A172 (cell line): ENCODE results near the gene DPY19L1. TPM values are rescaled to one million over a fixed set of nuclear protein-coding genes. Genes with fewer than 3 reads are reported as not detected.
A peak's percentile ranks its signal among the peaks of the same experiment; 100 is the strongest.
"Not testable (repeated sequence)": the region's sequence is repeated elsewhere in the genome, so short reads cannot be mapped to it uniquely, and the experiment has no call there.

Experiments
- DNase-seq: peaks from one replicate; pipeline ENCODE4 v3.0.0-alpha.2; 2015; ENCODE audit warnings: low spot score
- total RNA-seq: library from RNA; depleted of rRNA; stranded (reverse); fragments of >200 nt; shearing (Covaris generic); gene quantifications from 2 replicates; pipeline ENCODE4 v1.2.3, GENCODE V29; 2014

DPY19L1 gene
- total RNA-seq, 1 experiment from 2014 or later: 75.3 TPM

GRCh38 chr7:35035511-35035961 is 1.7 kb downstream of the DPY19L1 start:
- peak; percentile 71 for DNase-seq

DNA sequence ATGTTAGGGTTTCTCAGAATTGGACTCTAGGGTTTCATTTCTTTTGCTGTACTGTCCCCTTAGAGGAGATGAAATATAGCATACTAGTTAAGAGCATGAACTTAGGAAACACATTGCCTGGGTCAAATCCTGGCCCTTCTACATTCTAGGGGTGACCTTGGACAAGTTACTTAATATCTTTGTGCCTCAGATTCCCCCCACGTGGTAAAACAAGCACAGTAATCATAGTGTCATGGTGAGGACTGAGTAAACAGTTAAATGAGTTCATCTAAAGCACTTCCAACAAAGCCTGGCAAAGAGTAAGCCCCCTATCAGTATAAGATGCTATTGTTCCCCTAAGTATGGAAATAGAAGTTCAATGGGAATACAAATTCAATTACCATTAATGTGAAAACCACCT is 5.1 kb downstream of the DPY19L1 start:
- DNase-seq: no peak

GRCh38 chr7:35030848-35031247 is 6.4 kb downstream of the DPY19L1 start:
- DNase-seq: no peak

DNA sequence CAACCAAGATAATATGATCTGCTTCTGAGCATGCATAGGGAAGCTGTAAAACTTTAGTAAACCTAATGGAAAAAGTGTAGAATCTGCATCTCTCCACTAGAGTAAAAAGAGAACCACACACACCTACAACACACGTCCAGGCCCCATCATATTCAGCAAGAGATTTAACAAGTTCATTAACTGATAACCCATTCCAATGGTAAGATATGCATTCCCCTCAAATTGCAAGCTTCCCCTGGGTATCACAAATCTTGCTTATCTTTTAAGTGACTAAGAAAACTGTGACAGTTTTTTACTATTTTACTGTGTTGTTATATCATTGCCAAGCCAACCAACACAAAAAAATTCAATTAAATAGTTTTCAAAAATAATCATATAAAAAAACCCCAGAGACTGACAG is 8.0 kb downstream of the DPY19L1 start:
- no peak for DNase-seq

GRCh38 chr7:35026150-35026549 is 11.1 kb downstream of the DPY19L1 start:
- no peak for DNase-seq

DNA sequence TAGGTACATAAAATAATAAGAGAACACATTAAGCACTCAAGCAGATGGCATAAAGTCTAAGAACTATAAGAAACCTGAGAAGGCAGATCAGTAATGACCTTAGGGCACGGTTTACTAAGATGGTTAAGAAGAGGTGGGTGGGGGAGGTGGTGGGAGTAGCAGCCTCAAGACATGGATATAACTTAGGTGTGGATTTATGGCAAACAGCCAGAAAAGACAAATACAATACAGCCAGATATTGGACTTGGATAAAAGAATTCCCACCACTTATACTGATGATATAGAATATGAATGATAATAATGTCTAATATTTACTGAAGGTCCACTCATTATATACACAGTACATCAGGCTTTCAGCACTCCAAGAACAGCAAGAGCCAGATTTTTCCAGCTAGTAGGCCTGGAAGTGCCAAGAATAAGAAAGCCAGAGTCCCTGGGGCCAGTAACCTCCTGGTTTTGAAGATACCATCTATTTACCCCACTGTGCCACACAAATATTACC is 11.9 kb downstream of the DPY19L1 start:
- DNase-seq: no peak

DNA sequence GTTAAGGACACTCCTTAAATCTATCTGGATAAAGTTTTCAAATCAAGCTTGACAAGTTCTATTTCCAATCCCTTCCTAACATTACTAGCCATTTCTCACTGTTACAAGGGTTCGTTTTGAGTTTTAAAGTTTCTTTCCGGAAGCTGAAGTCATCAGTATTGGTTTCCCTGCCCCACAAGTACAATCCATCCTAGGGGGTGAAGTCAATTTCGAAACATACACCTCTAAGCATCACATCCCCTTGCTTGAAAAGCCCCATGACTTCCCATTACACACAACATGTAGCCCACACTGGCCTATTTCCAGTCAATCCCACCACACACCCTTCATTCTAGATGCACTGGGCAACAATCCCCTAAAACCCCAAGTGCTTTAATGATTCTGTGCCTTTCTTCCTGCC is 13.0 kb downstream of the DPY19L1 start:
- DNase-seq: no peak

DNA sequence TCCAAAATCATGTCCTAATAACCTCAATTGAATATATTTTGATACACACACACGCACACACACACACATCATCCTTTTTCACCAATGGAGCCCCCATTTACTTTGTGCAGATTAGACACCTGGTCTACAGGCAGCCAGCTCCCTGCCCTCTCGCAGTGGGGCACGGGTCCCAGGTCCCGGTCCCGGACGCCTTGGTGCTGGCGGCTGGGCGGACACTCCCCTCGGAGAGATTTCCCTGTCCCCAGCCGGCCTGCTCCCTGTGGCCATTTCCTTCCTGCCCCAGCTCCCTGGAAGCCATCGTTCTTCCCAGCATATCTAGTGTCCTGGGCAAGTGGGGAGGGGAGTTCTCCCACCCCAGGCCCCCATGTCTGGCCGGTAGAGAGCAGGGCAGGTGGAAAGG is 14.6 kb downstream of the DPY19L1 start:
- DNase-seq: no peak

DNA sequence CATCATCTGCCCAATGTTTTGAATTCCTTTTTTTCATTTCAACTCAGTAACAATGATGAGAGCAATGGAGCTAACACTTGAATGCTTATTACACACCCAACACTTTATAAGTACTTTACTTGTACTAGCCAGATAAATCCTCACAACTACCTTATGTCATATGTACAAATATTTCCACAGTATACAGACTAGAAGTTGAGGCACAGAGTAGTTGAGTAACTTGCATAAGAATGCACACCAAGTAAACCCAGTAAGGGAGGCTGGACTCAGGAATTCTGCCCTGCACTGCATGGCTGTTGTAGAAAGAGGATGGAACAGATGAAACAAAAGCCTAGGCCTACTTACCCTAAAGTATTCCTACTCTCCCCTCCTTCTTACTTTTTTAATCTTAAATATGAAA is 15.8 kb downstream of the DPY19L1 start:
- DNase-seq: no peak

- DNase-seq: no peak
Observed at GRCh38 chr7:35019801-35020200, 17.5 kb downstream of the DPY19L1 start.

DNA sequence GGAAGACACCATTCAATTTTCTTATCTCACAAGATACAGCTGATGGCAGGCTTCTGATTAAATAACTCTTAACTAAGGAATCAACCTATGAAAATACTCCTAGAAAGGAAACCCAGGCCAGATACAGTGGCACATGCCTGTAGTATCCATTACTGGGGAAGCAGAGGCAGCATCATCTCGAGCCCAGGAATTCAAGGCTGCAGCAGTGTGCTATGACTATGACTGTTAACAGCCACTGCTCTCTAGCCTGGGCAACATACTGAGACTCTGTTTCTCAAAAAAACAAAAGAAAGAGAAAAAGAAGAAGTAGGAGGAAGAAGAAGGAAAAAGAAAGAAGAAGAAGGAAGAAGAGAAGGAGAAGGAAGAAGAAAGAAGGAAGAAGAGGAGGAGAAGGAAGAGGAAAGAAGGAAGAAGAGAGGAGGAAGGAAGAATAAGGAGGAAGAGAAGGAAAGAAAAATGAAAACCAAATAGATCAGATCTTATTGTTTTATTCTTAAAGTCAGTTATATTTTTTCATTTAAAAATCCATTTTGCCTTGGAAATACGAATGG is 18.0 kb downstream of the DPY19L1 start:
- no peak for DNase-seq

DNA sequence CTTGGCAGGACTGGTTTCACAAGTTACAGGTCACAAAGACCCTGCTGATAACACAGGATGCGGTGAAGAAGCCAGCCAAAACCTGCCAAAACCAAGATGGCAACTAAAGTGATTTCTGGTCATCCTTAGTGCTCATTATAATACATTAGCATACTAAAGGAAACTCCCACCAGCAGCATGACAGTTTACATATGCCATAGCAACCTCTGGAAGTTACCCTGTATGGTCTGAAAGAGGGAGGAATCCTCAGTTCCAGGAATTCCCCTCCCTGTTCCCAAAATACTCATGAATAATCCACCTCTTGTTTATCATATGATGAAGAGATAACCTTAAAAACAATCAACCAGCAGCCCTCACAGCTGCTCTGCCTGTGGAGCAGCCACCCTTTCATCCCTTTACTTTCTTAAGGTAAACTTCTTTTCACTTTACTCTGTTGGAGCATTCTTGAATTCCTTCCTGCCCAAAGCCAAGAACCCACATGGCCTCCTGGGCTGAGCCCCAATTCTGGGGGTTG is 21.9 kb downstream of the DPY19L1 start:
- DNase-seq: peak; percentile 60

GRCh38 chr7:35012160-35012559 is 25.1 kb downstream of the DPY19L1 start:
- DNase-seq: no peak

- DNase-seq: no peak
Observed at GRCh38 chr7:35011085-35011484, 26.2 kb downstream of the DPY19L1 start.

DNA sequence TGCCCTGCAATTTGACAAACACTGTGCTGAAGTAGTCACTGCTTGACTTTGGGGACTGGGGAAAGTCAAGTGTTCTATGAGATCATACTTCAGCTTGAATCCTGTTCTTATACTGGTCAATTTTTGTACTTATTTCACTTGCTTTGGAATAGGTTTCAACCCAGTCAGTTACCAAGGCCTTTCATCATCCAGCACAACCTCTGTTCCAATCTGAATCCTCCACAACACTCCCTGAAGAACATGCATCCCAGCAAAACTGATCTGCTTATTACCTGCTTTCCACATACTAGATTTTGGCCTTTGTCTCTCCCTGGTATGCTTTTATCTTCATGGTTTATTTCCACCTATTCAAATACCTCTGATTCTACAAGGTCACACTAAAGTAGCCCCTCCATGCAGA is 29.5 kb downstream of the DPY19L1 start:
- no peak for DNase-seq

DNA sequence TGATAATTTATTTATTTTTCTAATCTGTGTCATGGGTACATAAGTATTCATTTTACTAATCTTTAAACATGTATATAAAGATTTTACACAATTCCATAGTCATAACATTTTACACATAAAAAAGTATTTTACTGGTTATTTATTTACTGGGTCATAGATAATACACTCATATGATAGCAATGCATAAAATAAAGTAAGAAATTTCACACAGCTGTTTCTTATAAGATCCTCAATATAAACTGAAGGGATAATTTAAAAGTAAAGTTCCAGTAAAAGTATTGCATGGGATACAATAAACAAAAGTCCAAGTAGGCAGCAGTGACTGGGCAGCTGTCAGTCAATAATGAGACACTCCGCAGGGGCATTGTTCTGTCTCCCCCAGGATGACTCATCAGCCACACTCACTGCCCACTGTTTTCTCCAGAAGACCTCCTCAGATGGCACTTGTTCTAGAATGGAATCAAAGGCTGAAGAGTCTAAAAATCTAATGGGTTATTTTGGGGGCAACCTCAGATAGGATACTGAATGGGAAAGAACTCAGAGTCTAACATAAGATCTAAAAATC is 32.7 kb downstream of the DPY19L1 start:
- peak; percentile 31 for DNase-seq

DNA sequence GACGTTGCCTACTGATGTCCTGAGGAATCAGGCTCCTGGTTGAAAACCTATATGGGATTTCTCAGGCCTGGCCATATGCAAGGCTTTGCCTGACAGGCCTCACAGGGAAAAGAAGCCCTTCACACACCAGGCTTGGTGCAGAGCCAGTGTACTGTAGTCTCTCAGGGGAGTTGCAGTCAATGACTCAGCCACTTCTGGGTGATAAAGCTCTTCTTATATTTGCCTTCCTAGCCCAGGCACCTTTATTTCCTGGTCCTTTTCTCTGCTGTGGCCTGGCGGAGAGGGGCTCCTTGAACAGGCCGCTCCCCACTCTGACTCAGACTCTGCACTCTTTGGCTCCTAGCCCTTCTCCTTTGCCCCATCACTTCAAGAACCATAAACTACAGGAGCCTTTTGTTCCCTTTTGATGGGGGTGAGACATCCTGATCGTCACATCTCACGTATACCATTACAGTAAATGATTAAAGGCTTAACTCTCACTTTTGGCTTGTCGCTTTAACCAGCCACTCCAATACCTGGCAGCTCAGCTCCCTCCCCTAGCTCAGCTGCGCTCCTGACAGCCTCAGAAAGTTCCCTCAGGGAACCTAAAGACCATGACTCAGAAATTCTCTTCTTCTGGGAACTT is 33.5 kb downstream of the DPY19L1 start:
- peak; percentile 97 for DNase-seq

DNA sequence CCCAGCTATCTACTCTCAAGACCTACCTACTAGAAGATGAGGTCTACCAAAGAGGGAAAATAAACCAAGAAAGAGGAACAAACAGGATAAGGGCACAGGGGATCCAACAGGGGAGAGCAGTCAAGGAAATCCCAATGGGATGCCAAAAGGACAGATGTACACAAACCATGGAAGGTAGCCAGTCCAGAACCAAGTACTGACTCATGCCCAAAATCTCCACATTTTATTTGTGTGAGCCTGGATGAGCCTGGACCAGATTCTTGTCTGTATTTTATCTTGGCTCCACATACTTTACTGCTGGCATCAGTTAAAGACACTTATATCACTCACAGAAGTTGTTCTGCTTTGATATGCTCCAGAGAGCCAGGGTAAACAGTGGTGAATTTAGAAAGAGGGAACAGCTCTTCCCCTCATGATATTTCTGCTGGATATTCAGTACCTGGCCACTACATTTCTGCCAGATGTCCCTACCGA is 34.1 kb downstream of the DPY19L1 start:
- DNase-seq: peak; percentile 72

- not testable (repeated sequence) for DNase-seq
Observed at GRCh38 chr7:34998335-34998734, 39.0 kb downstream of the DPY19L1 start.

- DNase-seq: not testable (repeated sequence)
Observed at GRCh38 chr7:34996423-34997090, 40.7 kb downstream of the DPY19L1 start.

GRCh38 chr7:34995757-34996156 is 41.5 kb downstream of the DPY19L1 start:
- no peak for DNase-seq
